H9 (cell line): ENCODE measurements around the gene ACOXL. TPM values are rescaled to one million over a fixed set of nuclear protein-coding genes. Genes with fewer than 3 reads are reported as not detected.

Source experiments
- DNase-seq: peaks from one replicate; pipeline ENCODE4 v3.0.0-alpha.2; 2017
- H2AFZ ChIP-seq: one replicate; pipeline ENCODE4 v1.6.1; 2013; ENCODE audit warnings: mild to moderate bottlenecking, low read length, control low read depth, moderate library complexity
- H2AK5ac ChIP-seq: 2 replicates; pipeline ENCODE4 v1.6.1; 2013; ENCODE audit warnings: low read length, control low read depth, mixed read lengths; ENCODE audit not compliant: insufficient read length
- H2BK120ac ChIP-seq: one replicate; pipeline ENCODE4 v1.6.1; 2013; ENCODE audit warnings: low read depth, mild to moderate bottlenecking, low read length, control low read depth, inconsistent platforms; ENCODE audit not compliant: poor library complexity, severe bottlenecking
- H2BK12ac ChIP-seq: 2 replicates; pipeline ENCODE4 v1.6.1; 2013; ENCODE audit warnings: low read length, control low read depth, mixed read lengths, low read depth; ENCODE audit not compliant: insufficient read length
- H2BK15ac ChIP-seq: 2 replicates; pipeline ENCODE4 v1.6.1; 2013; ENCODE audit warnings: low read depth, low read length, control low read depth
- H2BK20ac ChIP-seq: one replicate; pipeline ENCODE4 v1.6.1; 2013; ENCODE audit warnings: low read depth, mild to moderate bottlenecking, low read length, control low read depth, inconsistent platforms; ENCODE audit not compliant: poor library complexity, severe bottlenecking
- H2BK5ac ChIP-seq: 2 replicates; pipeline ENCODE4 v1.6.1; 2013; ENCODE audit warnings: low read length, control low read depth, mixed read lengths; ENCODE audit not compliant: insufficient read length
- H3K14ac ChIP-seq: 2 replicates; pipeline ENCODE4 v1.6.1; 2013; ENCODE audit warnings: low read length, control low read depth; ENCODE audit not compliant: insufficient read depth
- H3K18ac ChIP-seq: 2 replicates; pipeline ENCODE4 v1.6.1; 2013; ENCODE audit warnings: low read depth, mild to moderate bottlenecking, mixed read lengths, low read length, control low read depth; ENCODE audit not compliant: insufficient read length
- H3K23ac ChIP-seq: 2 replicates; pipeline ENCODE4 v1.6.1; 2013; ENCODE audit warnings: low read length, control low read depth, mixed read lengths, low read depth; ENCODE audit not compliant: insufficient read length
- H3K23me2 ChIP-seq: 2 replicates; pipeline ENCODE4 v1.6.1; 2013; ENCODE audit warnings: low read depth, mild to moderate bottlenecking, mixed read lengths, low read length, control low read depth; ENCODE audit not compliant: insufficient read length, poor library complexity, severe bottlenecking
- H3K27ac ChIP-seq: 2 replicates; pipeline ENCODE4 v1.5.1; 2013; ENCODE audit warnings: low read length, control low read depth, mixed read lengths, low read depth; ENCODE audit not compliant: insufficient read length
- H3K27me3 ChIP-seq: 2 replicates; pipeline ENCODE4 v1.6.1; 2013; ENCODE audit warnings: low read length, control low read depth, inconsistent platforms; ENCODE audit not compliant: insufficient read depth
- H3K4ac ChIP-seq: 2 replicates; pipeline ENCODE4 v1.6.1; 2013; ENCODE audit warnings: low read depth, mild to moderate bottlenecking, control low read depth, inconsistent platforms, low read length, moderate library complexity
- H3K4me1 ChIP-seq: 2 replicates; pipeline ENCODE4 v1.6.1; 2013; ENCODE audit warnings: low read length, control low read depth, inconsistent platforms; ENCODE audit not compliant: insufficient read depth
- H3K4me2 ChIP-seq: 2 replicates; pipeline ENCODE4 v1.6.1; 2013; ENCODE audit warnings: low read length, control low read depth, mixed read lengths; ENCODE audit not compliant: insufficient read length, insufficient read depth
- H3K56ac ChIP-seq: 2 replicates; pipeline ENCODE4 v1.6.1; 2013; ENCODE audit warnings: low read depth, mild to moderate bottlenecking, mixed read lengths, low read length, control low read depth; ENCODE audit not compliant: insufficient read length
- H3K79me1 ChIP-seq: 2 replicates; pipeline ENCODE4 v1.6.1; 2013; ENCODE audit warnings: low read depth, mild to moderate bottlenecking, moderate library complexity, low read length, control low read depth, inconsistent platforms; ENCODE audit not compliant: insufficient read depth, poor library complexity, severe bottlenecking
- H3K79me2 ChIP-seq: 2 replicates; pipeline ENCODE4 v1.6.1; 2013; ENCODE audit warnings: low read length, control low read depth, inconsistent platforms; ENCODE audit not compliant: insufficient read depth
- H3K9ac ChIP-seq: 2 replicates; pipeline ENCODE4 v1.6.1; 2013; ENCODE audit warnings: low read length, control low read depth, mixed read lengths; ENCODE audit not compliant: insufficient read length; ENCODE audit errors: extremely low read depth
- H3K9me3 ChIP-seq: one replicate; pipeline ENCODE4 v1.6.1; 2013; ENCODE audit warnings: low read depth, low read length, inconsistent platforms; ENCODE audit not compliant: control insufficient read depth
- H3T11ph ChIP-seq: one replicate; pipeline ENCODE4 v1.6.1; 2013; ENCODE audit warnings: mild to moderate bottlenecking, low read length, control low read depth, inconsistent platforms
- H4K20me1 ChIP-seq: one replicate; pipeline ENCODE4 v1.6.1; 2013; ENCODE audit not compliant: control insufficient read depth, insufficient read length, insufficient read depth
- H4K5ac ChIP-seq: 2 replicates; pipeline ENCODE4 v1.6.1; 2013; ENCODE audit warnings: low read depth, mild to moderate bottlenecking, mixed read lengths, low read length, control low read depth; ENCODE audit not compliant: insufficient read length
- H4K8ac ChIP-seq: replicated peaks from 2 replicates; pipeline ENCODE4 v1.6.1; 2013; ENCODE audit warnings: low read length, control low read depth, mixed read lengths, low read depth; ENCODE audit not compliant: insufficient read length
- H4K91ac ChIP-seq: 2 replicates; pipeline ENCODE4 v1.6.1; 2013; ENCODE audit warnings: low read depth, mild to moderate bottlenecking, moderate library complexity, mixed read lengths, low read length, control low read depth; ENCODE audit not compliant: insufficient read length
- H3K27ac Mint-ChIP-seq, 3 experiments: 2 replicates in 2 of 3; 3 replicates in 1 of 3; pipeline ENCODE4 v1.8.0; 2020 to 2021; ENCODE audit warnings: mixed read lengths in 3 of 3, mild to moderate bottlenecking in 1 of 3, moderate library complexity in 1 of 3
- H3K27me3 Mint-ChIP-seq: 2 replicates; pipeline ENCODE4 v1.8.0; 2021; ENCODE audit warnings: low read depth, mild to moderate bottlenecking, moderate library complexity, mixed read lengths
- H3K36me3 Mint-ChIP-seq, 3 experiments: 2 replicates in 2 of 3; 3 replicates in 1 of 3; pipeline ENCODE4 v1.8.0; 2020 to 2021; ENCODE audit warnings: low read depth in 3 of 3, mixed read lengths in 3 of 3; ENCODE audit not compliant: insufficient read depth in 1 of 3
- H3K4me1 Mint-ChIP-seq, 2 experiments: 2 replicates each; pipeline ENCODE4 v1.8.0; 2020; ENCODE audit warnings: mixed read lengths in 2 of 2
- H3K4me3 Mint-ChIP-seq, 2 experiments: 2 replicates in 1 of 2; 3 replicates in 1 of 2; pipeline ENCODE4 v1.8.0; 2020 to 2021; ENCODE audit warnings: mild to moderate bottlenecking in 2 of 2, mixed read lengths in 2 of 2, moderate library complexity in 1 of 2
- H3K9me3 Mint-ChIP-seq, 2 experiments: 2 replicates in 1 of 2; 3 replicates in 1 of 2; pipeline ENCODE4 v1.8.0; 2020; ENCODE audit warnings: mild to moderate bottlenecking in 2 of 2, mixed read lengths in 2 of 2, moderate library complexity in 1 of 2
- CTCF ChIP-seq: fragments of 200-600 bp; sonication (generic); conservative IDR thresholded peaks from 3 replicates; pipeline ENCODE4 v1.8.0; 2021; ENCODE audit warnings: antibody characterized with exemption, mild to moderate bottlenecking
- WGBS: extraction: QIAGEN DNeasy Blood & Tissue Kit; methylation state at CpG from one replicate; pipeline ENCODE4 v1.1.7; 2013; ENCODE audit warnings: missing lambda C conversion rate, low lambda C conversion rate, mixed read lengths; ENCODE audit not compliant: insufficient read length; ENCODE audit errors: extremely low coverage; 5-methylcytosine and 5-hydroxymethylcytosine counted together
- total RNA-seq: library from RNA; stranded (reverse); gene quantifications from 2 replicates; pipeline ENCODE4 v1.2.1, GENCODE V29; 2021

ACOXL gene
- total RNA-seq, 1 experiment from 2014 or later, result 37.6 TPM

GRCh38 chr2:110992886-110993285 is 260.5 kb downstream of the ACOXL start:
- no peaks in the 10 kb centered on the region for H3K9me3 ChIP-seq
- no peak overlapping the region for H2BK5ac ChIP-seq
- no peak overlapping the region for H2AFZ ChIP-seq
- H3K4ac ChIP-seq, result no peak overlapping the region
- H3K9ac ChIP-seq, result no peak overlapping the region
- no peak overlapping the region for H4K5ac ChIP-seq
- H3K27ac Mint-ChIP-seq, result no peak overlapping the region
- no peak overlapping the region for H3K4me2 ChIP-seq
- no peak for DNase-seq
- H3K27me3 ChIP-seq, result no peaks in the 10 kb centered on the region
- H3K27ac ChIP-seq, result no peak overlapping the region
- H4K20me1 ChIP-seq, result no peaks in the 10 kb centered on the region
- H2BK20ac ChIP-seq, result no peak overlapping the region
- no peak for TF ChIP-seq CTCF
- H4K8ac ChIP-seq, result no peak overlapping the region
- H3K9me3 Mint-ChIP-seq, result no peaks in the 10 kb centered on the region; a peak in 1 of 5 replicates
- no peak overlapping the region for H2BK15ac ChIP-seq
- no peaks in the 10 kb centered on the region for H3K27me3 Mint-ChIP-seq
- peaks cover 10 to 41% (median 24%) of the 10 kb centered on the region in 3 experiments for H3K36me3 Mint-ChIP-seq
- WGBS, result no CpG with 5 or more reads among the region's 2 CpGs
- no peak overlapping the region for H3K56ac ChIP-seq
- no peaks in the 10 kb centered on the region for H3K79me1 ChIP-seq
- H2AK5ac ChIP-seq, result no peak overlapping the region
- no peak overlapping the region for H3T11ph ChIP-seq
- no peak overlapping the region for H3K18ac ChIP-seq
- no peaks in the 10 kb centered on the region; the same call in 1 of the 2 replicates for H3K4me1 ChIP-seq
- peaks cover 8 to 19% of the 10 kb centered on the region in 2 experiments for H3K4me1 Mint-ChIP-seq
- no peaks in the 10 kb centered on the region for H3K23me2 ChIP-seq
- H3K14ac ChIP-seq, result no peak overlapping the region
- no peak overlapping the region for H3K23ac ChIP-seq
- H2BK12ac ChIP-seq, result no peak overlapping the region
- H4K91ac ChIP-seq, result no peak overlapping the region
- no peaks in the 10 kb centered on the region for H3K79me2 ChIP-seq
- no peak overlapping the region for H2BK120ac ChIP-seq
- H3K4me3 Mint-ChIP-seq, result no peak overlapping the region
